GM19397 (cell line): ENCODE results near the gene LYZL2.
"Not testable (repeated sequence)": the region's sequence is repeated elsewhere in the genome, so short reads cannot be mapped to it uniquely, and the experiment has no call there.

Experiments
- ATAC-seq: cut with Tn5 transposase; IDR thresholded peaks from one replicate; pipeline ENCODE4 v1.9.1; 2021; ENCODE audit warnings: mild to moderate bottlenecking, moderate library complexity; ENCODE audit not compliant: unreplicated experiment

Gene LYZL2

DNA sequence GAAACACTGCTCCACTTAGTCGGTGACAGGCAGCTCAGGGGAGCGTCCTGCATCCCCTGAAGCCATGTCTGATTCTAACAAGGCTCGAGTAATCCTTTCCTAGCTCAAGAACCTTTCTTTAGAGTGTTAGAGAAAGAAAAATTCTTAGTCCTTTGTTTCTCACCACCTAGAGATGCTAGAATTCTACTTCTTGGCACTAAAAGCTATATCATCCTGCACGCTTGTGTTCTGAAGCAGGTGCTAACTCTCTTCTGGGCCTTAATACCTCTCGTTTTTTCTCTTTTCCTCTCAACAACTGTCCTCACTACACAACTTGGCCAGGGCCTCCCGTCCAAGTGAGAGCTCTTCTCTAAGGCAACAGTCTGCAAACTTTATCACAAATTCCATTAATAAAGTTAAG, at the start of gene LYZL2:
LYZL2 (minus strand) TSS at position 101 of the 400 bp plus-strand sequence. CDS start 2,838 bp downstream, outside the sequence.
- no peak for ATAC-seq

DNA sequence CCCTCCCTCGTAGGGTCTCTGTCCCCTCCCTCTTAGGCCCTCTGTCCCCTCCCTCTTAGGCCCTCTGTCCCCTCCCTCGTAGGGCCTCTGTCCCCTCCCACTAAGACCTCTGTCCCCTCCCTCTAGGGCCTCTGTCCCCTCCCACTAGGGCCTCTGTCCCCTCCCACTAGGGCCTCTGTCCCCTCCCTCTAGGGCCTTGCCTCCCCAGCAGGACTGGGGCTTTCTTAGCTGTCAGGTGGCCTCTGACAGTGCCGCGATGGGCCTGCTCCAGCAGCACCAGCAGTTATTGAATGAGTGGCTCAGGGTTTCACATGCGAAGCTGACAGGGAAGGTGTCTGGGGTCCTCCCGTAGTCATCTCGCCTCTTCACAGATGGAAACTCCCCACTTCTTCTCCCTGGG, 48.1 kb upstream of the LYZL2 start:
- not testable (repeated sequence) for ATAC-seq

DNA sequence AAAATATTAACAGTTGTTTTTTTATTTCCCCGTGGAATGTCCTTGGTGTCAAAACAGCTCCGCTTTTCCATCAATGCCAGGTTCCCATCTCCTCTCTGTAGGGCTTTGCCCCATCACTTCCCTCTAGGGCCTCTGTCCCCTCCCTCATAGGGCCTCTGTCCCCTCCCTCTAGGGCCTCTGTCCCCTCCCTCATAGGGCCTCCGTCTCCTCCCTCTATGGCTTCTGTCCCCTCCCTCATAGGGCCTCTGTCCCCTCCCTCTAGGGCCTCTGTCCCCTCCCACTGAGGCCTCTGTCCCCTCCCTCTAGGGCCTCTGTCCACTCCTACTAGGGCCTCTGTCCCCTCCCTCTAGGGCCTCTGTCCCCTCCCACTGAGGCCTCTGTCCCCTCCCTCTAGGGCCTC, 47.6 kb upstream of the LYZL2 start:
- ATAC-seq = not testable (repeated sequence)

DNA sequence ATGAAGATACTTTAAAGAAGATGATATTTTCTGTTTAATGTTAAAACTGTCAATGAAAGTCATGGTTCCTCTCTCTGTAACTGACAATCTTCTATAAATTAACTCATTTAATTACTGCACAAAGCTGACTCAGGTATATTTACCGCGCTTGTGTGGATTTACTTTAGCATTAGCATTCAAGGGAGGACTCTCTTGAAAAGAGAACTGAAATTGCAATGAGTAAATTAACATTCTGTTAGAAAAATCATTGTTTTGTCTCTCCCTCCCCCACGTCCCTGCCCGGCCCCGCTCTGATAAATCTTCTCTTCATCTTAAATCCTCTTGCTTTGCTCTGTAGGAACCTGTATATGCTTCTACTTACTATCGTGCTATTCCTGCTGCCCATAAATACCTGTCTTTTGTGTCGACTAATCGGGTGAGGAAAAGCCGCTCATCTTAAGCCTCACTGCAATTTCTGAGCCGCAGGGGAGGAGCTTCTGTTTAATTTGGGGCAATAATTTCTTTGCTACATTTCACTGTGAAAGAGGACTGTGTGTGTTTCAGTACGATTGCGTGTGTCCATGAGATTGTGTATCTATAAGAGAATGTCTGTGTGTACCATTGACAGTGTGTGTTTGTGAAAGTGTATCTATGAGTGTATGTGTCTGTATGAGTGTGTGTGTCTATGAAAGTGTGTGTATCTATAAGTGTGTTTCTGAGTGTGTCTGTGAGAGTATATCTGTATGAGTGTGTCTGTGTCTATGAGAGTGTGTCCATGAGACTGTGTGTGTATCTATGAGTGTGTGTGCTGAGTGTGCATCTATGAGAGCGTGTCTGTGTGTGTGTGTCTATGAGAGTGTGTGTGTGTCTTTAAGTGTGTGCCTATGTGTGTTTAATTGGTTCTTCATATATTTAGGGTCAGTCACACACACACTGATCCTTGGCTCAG, 46.5 kb upstream of the LYZL2 start:
- no peak for ATAC-seq

DNA sequence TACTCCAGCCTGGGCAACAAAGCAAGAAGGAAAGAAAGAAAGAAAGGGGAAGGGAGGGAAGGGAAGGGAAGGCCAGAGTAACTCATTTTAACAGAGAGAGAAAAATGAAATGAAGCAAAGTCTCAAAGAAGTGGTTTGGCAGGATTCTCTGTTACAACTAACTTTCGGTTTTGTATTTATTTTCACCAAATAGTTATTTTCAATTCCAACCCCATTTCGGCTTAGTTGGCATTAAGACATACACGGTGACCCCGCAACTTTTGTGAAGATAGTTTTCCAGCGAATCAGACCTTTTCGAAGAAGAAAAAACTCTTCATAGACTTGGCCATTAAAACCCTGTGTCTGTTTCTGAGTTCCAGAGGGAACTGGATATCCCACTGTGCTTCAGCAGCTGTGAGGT, 45.2 kb upstream of the LYZL2 start:
- no peak for ATAC-seq

DNA sequence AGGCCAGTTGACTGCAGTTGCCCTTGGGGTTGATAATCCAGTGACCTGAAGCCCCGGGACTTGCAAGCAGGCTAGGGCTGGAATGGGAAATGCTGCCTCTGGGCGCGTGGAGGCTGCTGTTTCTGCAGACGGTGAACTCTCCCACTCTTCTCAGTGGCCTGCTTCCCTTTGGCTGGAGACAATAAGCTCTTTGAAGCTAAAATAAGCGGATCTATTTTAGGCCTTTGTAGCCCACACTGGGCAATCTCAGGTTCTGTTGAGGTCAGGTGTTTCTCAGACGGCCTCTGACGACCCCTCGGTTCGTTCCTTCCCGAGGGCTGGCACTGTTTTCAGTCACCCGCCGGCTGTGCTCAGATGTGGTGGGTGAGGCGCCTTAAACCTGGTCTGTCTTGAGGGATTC, 43.7 kb upstream of the LYZL2 start:
- ATAC-seq = not testable (repeated sequence)

DNA sequence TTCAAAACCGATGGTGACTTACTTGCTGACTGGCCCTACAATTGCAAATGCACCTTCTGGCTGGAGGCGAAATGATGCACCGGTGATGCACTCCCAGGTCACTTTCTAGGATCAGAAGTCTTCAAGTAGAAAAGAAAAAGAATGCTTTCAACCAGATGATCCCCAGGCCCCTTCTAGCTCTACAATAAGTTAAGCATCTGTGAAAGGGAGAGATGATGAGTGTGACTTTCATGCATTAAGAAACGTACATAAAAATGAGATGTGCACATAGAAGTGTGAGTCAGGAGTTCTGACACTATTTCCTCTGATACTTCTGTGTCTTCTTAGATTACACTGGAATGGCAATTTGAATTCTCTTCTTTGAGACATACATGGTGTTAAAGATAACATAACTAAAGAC, 42.8 kb upstream of the LYZL2 start:
- not testable (repeated sequence) for ATAC-seq

DNA sequence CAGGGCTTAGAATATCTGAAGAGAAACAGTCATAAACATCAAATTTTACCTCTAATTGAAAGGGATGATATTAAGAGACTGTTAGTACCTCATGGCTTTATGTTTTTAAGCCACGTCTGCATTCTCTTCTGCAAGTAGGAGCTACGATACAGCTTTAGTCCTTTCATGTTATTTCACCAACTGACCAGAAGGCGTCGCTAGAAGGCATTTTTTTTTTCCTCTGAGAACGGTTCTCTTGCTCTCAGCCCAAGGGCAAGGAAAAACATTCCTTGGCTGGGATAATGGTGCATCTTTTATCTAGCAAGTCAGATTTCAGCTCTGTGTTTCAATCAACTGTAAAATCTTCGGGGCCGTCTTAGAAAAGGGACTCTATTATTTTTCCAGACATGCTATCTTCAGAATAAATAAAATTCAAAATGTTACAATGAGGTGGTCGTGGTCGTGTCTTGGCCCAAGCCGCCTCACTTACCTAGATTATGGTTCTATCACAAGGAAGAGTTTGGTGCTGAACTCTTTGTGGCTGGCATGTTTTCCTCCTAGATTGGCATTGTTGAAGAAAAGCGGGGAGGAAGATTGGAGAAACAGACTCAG, 41.6 kb upstream of the LYZL2 start:
- ATAC-seq = no peak

DNA sequence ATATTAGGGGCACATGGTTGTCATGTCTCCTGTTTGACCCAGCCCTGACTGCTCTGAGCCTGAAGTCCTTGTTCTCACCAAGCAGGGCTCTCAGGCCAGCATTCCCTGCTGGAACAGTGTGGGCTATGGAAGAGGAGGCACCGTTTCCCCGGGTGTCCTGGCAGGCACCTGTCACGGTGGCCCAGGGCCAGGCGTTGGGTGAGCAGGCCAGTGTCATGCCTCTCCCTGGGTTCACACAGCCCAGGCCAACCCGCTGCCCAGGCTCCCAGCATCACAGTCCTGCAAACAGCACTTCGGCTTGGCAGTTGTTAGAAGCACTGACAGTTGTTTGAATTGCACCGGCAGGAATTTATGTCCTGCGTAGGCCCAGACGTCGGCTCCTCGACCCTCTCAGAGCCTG, 38.4 kb upstream of the LYZL2 start:
- not testable (repeated sequence) for ATAC-seq

DNA sequence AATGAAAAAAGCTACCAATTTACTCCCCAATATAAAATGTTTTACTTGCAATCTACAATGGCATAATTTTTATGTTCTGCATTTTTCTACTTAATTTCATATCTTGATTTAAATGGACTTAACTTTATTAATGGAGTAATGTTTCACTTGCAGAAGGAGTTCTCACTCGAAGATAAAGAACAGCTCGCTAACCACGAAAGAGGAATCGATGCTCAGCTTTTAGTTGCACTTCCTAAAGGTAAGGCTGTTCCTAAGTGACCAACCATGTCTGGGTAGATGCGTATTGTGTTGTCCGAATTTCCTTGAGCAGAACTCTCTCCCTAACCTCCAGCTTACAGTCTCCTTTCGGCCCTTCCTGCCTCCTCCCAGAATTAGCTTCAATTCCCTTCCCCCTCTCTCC, 33.9 kb upstream of the LYZL2 start:
- not testable (repeated sequence) for ATAC-seq

DNA sequence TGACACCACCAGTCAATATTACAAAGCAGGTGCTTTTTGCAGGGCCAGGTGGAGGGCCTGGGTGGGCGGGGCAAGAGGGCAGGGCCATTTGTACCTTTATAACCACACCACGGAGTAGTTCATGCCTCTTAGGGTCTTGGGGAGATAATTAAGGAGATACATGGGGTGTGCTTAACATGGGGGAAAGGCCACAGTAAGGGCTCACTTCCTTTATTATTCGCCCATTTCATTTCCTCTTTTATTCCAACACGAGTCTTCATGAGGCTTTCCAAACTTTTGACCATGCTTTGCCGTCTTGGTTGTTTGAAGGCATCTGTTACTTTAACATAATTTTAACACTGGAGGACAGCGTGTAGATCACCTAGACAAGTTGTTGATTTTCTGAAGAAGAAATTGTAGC, 33.3 kb upstream of the LYZL2 start:
- ATAC-seq = no peak

DNA sequence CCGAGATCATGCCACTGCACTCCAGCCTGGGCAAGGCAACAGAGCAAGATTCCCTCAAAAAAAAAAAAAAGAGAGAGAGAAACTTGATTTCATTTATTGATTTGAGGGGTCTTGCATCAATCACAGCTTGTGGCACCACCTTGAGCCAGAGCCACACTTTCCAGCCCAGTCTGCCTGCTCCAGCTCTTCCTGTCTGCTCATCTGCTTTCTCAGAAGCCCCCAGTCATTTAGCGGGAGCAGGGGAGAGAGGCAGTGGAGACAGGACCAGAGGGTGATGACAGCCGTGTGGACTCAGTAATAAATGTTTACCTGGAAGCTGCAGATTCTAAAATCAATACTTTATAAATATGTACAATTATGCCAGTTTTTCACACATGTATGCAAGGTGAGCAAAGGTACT, 30.8 kb upstream of the LYZL2 start:
- ATAC-seq = not testable (repeated sequence)

DNA sequence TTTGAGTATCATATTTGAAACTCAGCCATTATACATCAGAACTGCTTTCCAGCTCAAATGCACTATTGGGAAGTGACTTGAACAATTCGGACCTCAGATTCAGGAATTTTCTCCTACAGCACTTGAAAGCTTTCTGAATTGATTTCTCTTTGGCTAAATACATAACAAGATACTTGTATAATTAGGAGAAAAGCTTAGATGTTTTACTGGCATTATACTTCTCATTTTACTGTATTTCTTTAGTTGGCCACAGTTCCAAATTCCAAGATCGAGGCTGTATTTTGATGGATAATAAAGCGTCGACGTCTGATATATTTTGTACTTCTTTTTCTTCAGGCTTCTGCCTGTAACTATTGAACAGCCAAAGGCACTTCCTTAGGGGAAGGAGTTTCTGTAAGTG, 26.7 kb upstream of the LYZL2 start:
- no peak for ATAC-seq

DNA sequence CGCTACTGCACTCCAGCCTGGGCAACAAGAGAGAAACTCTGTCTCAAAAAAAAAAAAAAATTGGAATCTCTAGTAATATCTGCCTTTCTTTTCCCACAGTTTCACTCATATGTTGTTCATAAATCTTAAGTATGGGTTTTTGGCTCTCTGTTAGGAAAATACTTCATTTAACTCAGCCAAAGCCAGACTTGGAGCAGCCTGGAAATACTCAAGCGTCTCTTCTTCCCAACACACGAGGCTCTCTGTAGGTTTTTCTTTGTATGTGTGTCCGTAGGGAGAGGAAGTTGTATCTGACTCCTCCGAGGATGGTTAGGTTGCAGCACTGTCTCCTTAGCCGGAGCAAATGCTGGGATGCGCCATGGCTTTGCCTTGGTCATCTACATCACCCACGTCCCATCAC, 25.4 kb upstream of the LYZL2 start:
- ATAC-seq = not testable (repeated sequence)

DNA sequence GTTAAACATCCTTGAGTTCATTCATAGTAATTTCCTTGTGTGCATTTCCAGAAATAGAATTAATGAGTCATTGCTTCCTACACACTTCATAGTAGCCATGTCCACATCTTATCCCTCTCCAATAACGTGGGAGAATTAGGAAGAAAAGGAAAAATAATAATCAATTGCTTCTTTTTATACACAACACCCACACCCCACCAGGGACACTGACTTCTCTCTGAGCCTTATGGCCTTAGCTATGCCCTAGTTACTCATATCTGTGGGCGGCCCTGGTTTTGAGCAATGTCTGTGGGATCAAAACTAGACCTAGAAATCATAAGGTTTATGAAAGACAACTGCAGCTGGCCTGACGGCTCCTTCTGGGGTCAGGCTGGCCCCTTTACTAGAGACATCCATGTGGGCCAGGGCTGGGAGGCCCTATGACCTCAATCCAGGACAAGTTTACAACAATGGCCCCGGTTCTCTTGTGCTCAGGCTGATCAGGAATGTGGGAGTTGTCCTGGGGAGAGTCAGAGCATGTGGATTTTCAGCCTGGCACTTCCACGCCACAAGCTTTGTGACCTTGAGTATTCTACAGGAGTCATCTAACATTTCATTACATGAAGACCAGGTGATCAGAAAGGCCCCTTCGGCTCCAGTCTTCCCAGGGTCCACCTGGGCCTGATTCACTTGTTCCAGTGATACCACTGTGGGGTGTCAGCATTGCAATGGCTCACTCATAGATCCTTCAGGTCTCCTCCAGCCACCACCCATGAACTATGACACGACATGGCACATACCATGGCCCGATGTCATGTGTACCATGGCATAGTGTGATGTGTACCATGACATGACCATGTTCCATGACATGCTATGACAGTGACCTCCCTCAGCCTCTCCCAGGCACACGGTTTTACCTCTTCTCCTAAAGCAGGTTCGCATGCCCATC, 22.2 kb upstream of the LYZL2 start:
- ATAC-seq = not testable (repeated sequence)

DNA sequence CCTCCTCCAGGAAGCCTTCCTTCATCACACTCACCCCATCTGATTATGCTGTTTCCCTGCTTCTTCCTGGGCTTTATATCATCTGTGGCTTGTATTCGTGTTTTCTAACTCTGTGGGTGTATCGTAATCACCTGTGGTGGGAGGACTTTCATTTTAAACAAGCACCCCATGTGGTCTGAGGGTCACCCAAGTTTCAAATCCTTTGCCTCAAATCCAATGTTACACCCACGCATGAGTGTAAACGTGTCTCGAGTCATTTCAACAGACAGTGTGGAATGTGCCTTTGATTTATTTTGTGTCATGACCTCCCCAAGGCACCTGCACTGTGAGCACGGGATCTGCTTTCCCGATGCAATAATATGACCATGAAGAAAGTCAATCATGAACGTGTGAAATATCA, 17.5 kb upstream of the LYZL2 start:
- ATAC-seq = no peak

DNA sequence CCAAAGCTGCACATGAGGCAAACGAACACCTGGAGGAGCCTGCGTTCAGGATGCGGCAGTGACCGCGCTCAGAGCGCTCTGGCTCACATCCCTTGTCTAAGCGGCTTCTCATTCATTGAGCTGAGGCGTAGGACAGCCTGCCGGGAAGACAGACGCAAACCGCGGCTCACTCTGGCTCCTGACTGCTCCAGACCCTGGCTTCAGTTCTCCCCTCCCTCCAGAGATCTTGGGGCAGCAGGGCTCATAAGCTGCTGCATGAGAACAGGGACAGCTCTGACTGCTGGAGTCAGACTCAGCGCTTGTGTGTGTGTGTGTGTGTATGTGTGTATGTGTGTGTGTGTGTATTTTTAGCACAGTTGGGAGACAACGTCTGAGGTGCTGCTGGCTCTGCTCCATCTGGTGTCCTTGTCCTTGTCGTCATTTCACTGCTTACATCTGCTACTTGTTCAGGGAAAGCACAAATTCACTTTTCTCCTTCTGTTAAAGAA, 15.8 kb upstream of the LYZL2 start:
- no peak for ATAC-seq

DNA sequence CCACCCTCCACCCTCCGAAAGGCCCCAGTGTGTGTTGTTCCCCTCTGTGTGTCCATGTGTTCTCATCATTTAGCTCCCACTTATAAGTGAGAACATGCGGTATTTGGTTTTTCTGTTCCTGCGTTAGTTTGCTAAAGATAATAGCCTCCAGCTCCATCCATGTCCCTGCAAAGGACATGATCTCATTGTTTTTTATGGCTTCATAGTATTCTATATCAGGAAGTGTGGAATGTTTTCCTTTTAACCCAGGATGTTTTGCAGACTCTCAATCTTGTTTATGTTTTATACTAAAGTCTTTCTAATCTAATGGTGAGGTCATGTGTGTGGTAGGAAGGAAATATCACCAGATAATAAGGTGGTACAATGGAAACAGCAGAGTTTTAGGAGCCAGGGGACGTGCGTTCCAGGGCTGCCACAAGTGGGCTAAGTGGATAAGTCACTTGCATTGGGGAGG, 14.9 kb upstream of the LYZL2 start:
- ATAC-seq = not testable (repeated sequence)

DNA sequence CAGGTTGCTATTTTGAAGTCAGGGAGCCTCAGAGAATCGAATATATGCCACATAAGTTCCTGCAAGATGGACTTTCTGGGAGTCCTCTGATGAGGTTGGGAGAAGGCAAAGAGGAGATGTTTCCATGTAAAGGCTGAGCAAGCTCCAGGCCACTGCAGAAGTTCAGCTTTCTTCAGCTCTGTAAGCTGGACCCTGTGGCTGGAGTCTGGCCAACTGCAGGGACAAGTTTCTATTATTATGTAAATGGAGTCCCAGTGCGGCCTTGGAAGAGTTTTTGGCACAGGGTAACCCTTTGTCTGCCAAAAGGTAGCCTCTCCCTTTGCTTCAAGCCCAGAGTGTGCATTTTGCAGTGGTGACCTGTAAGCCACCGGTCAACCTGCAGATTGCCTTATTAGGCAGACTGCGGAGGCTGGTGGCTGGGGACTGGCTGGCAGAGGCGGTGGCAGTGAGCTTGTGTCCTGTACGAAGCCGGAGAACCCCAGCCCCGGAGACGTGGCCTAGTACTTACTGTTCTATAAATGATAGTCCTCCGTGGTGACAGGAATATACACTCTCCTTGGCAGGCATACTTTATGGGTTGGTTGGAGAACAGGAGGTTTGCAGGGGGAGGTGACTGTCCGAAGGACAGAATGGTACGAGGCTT, 14.1 kb upstream of the LYZL2 start:
- ATAC-seq = not testable (repeated sequence)

DNA sequence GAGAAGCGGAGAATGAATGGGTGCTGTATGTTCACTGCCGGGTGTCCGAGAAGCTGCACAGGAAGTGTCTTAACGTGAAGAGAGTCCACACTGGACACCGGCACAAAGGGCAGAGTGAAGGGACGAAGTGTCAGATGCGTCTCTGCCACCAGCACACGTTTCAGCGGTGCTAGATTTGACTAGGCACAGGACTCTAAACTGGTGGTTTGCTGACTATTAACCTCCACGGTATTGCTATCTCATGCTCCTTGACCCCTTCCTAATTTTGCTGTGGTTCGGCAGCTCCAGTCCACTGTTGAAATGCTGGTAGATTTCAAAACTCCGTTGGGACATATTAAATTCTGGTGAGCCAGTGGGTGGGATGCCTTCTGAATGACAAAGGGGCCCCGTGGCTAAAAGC, 13.3 kb upstream of the LYZL2 start:
- ATAC-seq = not testable (repeated sequence)
